Loucy (cell line): Measurements from ENCODE around the gene RPL28.

Experiments used
- CTCF ChIP-seq: fragments of 200-600 bp; sonication (generic); conservative IDR thresholded peaks from 2 replicates; pipeline ENCODE4 v1.5.1; 2014; ENCODE audit warnings: mild to moderate bottlenecking, antibody characterized with exemption, low read length
- EZH2phosphoT487 ChIP-seq: fragments of 200-600 bp; IDR thresholded peaks from 2 replicates; pipeline ENCODE4 v1.6.1; 2018; ENCODE audit warnings: antibody characterized with exemption, mild to moderate bottlenecking, moderate library complexity, borderline replicate concordance

DNA sequence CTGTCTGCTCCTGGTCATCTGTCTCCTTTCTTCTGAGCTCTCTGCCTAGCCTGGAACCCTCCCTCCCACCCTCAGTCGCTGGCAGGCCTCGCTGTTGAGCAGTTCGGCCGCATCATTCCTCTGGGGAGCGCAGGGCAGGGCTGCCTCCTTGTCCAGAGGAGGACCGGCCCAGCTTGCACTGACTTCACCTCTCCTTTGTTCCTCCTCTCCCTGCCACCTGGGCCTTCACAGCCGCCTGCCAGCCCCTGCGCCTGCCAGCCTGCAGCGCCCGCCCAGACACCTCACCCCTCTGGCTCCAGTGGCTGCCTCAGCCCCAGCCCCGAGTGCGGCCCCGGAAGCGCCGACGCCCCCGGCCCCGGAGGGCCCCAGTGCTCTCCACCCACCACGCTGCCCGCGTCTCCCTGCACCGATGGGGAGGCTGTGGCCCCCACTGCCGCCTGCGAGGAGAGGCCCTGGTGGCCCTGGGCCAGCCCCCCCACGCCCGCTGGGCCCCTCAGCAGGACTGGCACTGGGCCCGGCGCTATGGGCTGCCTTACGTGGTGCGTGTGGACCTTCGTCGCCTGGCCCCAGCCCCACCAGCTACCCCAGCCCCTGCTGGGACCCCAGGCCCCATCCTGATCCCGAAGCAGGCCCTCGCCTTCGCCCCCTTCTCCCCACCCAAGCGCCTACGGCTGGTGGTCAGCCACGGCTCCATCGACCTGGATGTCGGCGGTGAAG is 38.8 kb upstream of the RPL28 start:
- no peak for TF ChIP-seq CTCF
- no peak for TF ChIP-seq EZH2phosphoT487
